Activated gamma-delta T cell (primary cell): Measurements from ENCODE around the gene TFB1M.

Experiments
- DNase-seq: peaks from one replicate; lab custom pipeline; 2025; lab: John Stamatoyannopoulos, UW

The TFB1M gene

DNA sequence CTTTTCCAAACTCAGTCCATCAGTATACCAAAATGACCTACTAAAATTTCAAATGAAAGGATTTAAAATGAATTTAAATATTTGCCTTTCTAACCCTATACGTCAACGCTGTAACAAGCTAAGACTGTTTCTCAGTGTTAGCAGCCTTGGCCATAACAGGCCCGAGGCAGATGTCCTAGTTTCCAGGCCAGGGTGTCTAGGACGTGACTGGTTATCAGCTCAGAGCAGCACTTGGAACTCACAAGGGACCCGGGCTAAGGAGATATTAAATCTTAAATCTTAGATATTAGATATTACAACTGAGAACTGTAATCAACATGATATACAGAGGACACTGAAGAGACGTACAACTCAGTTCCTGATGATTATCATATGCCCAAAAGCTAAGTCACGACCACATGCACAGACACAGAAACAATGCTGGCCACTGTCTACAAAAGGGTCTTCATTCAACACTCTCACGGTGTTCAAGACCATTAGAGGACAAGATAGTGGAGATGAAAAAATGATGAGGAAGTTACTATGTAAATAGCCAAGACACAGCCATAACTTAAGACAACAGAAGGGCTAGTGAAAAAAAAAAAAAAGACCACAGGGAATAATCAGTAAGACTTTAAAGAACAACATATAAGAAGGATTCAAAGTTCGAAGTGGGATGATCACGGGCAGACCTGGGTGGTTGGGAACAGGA lies 50.8 kb downstream of the TFB1M start, which contains the start of gene CLDN20:
Gene CLDN20, plus strand, starts transcription at position 641 of the 691 bp plus-strand sequence. CDS start 11,707 bp downstream, outside the sequence.
- no peak for DNase-seq

- DNase-seq = no peak
Measured at GRCh38 chr6:155262655-155263054, 51.6 kb downstream of the TFB1M start.

DNA sequence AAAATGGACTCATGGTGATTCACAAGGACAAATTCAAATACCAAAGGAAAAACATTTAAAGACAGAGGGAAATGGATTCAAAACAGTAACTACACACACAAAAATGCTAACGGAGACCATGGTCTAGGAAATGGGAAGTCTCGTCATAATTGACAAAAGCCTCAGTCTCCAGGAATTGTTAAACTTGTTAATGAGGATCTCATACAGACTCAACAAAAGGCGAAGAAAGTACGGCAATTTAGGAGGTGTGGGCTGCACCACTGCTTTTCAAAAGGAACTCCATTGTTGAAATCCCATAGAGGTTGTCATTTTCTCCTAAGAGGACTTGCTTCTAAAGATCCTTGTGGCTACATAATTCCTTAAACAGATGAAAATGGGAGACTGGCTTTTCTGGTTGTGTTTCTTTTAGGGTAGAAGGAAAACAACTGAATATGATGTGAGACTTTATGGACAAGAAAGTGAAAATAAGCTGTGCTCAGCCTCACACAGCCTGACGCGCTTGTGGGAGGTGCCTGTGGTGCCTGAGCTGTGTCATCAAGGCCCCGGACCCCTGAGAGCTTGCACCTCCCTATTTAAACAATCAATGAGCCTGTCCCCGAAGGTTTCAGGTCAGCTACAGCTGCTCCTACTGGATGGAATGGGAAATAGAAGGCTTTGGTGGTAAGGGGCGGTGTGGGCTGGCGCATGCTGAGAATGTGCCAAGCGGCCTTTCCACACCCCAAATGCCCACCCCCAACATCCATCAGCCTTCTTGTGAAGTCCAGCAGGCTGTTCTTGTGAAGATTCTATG lies 53.0 kb downstream of the TFB1M start:
- no peak for DNase-seq

- no peak for DNase-seq
Measured at GRCh38 chr6:155260686-155261085, 53.6 kb downstream of the TFB1M start.

DNA sequence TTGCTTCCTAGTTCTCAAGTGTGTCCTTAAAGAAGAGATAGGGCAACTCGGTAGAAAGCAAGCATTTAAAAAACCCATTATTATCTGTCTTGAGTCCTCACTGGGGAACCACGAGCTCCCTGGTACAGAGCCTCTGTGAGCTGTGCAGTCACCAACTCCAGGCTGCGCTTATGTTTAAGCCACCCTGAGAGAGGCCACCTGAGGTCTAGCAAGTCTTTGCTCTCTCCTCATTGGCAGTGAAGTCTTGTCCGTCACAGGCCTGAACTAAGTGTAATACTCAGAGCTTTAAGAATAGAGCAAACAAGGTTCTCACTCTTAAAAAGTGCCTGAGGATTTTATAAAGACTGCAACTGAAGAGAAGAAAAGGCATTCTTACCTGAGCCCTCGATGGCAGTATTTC lies 54.4 kb downstream of the TFB1M start:
- DNase-seq = no peak

DNA sequence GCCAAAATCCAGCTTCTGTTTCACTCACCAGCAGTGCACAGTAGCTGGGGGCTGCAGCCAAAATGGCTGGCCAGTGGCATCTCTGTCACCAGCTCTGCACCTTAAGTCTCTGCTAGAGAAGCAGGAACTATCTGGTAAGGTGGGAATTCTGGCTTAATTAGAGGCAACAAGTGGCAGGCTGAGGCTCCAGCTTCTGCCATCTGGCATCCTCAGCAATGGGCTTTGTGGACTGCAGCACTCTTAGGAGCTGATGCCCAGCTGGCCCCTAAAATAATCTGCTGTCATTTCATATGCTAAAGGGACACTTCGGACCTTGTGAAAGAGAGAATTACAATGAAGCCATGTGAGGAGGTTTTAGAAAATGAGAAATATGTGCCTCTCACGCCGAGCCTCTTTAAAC lies 55.1 kb downstream of the TFB1M start:
- no peak for DNase-seq

DNA sequence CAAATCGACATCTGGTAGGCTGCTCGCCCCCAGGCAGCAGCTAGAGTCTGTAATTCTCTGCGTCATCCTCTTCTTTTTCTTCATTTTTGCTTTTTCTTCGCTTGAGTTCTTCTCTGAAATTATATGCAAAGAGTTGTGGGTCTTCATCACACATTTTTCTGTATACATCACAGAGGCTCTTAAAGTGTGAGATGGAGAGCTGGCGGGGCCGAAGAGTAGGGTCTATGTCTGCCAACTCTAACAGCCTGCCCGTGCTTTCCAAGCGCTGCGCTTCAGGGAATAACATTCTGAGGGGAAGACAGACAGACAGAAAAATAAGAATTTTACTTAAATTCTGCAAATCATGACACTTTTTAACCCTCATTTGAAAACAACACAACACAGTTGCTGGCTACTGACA lies 56.5 kb downstream of the TFB1M start:
- DNase-seq = no peak

- DNase-seq = no peak
Measured at GRCh38 chr6:155256122-155256795, 58.0 kb downstream of the TFB1M start.

DNA sequence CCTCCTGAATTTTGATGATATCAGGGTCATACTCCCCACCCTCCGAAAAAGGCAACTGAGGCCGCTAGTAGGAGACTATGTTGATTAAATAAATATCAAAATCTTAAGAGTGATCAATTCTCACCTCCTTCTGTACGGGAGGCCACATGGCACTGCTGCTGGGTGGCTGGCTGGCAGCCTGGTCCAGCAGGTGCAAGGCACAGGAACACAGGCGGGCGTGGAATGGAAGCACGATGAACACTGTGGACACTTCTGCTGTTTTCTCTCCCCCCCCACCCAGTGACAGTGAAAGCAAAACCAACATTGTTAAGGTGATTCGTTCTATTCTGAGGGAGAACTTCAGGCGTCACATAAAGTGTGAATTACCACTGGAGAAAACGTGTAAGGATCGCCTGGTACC lies 60.1 kb downstream of the TFB1M start:
- DNase-seq = no peak

DNA sequence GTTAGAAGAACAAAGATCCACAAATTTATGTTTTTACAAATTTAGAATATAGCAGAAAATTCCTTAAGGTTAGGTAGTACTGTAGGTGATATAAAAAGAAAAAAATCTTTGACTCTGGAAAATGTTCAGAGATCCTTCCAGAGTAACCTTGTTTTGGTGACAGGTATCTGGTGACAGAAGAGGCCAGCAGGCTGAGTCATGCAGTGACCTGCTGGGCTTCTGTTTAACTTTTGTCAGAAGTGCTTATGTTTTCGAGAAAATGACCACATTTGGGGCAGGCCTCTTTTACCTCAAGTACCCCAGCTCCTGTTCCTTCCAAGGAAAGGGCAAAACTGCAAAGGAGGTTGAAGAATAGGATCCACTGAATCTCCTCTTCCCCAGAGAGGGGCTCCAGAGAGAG lies 60.9 kb downstream of the TFB1M start:
- DNase-seq = no peak

GRCh38 chr6:155252581-155252980 lies 61.7 kb downstream of the TFB1M start:
- no peak for DNase-seq

GRCh38 chr6:155250701-155251381 lies 63.4 kb downstream of the TFB1M start:
- DNase-seq = no peak

GRCh38 chr6:155248008-155249001 lies 66.0 kb downstream of the TFB1M start:
- DNase-seq = no peak

DNA sequence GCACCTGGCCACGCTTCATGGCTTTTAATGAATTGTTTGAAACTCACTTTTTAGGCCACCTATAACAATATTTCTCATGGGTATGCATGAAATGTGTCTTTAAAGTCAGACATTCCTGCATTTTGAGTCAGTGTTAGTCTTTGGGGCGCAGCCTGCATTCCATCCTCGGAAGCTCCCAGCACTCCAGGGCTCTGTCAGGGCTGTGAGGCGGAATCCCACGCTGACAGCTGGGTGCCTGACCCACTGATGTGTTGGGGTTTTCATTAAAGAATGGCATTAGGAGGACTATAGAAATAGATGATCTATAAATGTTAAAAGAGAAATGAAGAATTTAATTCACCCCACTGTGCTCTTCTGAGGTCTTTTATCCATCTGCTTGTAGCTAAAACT lies 66.7 kb downstream of the TFB1M start:
- DNase-seq = no peak

GRCh38 chr6:155246825-155247224 lies 67.5 kb downstream of the TFB1M start:
- DNase-seq = no peak

GRCh38 chr6:155245831-155246230 lies 68.5 kb downstream of the TFB1M start:
- DNase-seq = no peak

DNA sequence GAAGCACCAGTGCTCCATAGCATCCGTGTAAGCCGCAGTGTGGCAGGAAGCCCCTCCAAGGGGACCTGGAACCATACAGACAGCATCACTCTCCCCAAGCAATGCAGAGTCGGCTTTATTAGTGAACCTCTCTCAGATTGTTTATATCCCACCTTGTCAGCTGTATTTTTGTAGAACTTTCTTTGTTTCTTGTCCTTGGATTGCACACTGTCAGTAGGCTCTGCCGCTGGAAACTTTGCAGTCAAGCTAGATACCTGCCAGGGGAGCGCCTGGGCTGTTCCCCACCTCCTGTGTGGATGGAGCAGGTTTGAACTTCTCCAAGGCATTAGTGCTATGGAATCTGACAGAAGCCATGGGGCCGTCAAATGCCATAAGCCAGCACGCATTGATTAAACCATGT lies 69.1 kb downstream of the TFB1M start:
- no peak for DNase-seq

DNA sequence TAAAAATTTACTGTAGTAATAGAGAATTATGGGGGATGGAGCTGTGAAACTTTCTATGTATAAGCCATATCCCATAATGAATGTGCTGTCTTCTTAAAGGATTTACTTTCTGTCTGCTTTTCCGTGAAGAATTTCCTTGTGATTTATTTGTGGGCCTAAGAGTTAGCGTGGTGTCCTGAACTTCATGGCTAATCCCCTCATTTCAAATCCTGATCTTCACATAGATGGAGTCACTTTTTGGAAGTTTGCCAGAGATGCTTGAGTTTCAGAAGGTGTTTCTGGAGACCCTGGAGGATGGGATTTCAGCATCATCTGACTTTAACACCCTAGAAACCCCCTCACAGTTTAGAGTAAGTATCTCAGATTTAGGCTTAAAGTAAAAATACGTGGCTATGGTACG lies 69.8 kb downstream of the TFB1M start:
- DNase-seq = no peak

GRCh38 chr6:155241966-155242365 lies 72.3 kb downstream of the TFB1M start:
- DNase-seq = no peak

- no peak for DNase-seq
Measured at GRCh38 chr6:155240905-155241600, 73.2 kb downstream of the TFB1M start.
